Cardiac muscle cell (in vitro differentiated cells and primary cell): Measurements from ENCODE around the gene LMOD1. TPM values are rescaled to one million over a fixed set of nuclear protein-coding genes. Genes with fewer than 3 reads are reported as not detected.
A peak's percentile ranks its signal among the peaks of the same experiment; 100 is the strongest.

Experiments used
- DNase-seq, 2 donors: peaks; one replicate each; pipeline versions ENCODE4 v3.0.0 to v3.0.0-alpha.2; 2010 to 2017; ENCODE audit warnings: low read depth in 1 of 2, low spot score in 1 of 2
- H3K27ac ChIP-seq: fragments of 200-600 bp; sonication (generic); 2 replicates; pipeline ENCODE4 v1.5.1; 2016
- H3K27me3 ChIP-seq: fragments of 200-600 bp; sonication (generic); 2 replicates; pipeline ENCODE4 v1.6.0; 2016; ENCODE audit warnings: control low read depth
- H3K36me3 ChIP-seq: fragments of 200-600 bp; sonication (generic); 2 replicates; pipeline ENCODE4 v1.5.1; 2016; ENCODE audit warnings: control low read depth
- H3K4me1 ChIP-seq: fragments of 200-600 bp; sonication (generic); 2 replicates; pipeline ENCODE4 v1.8.1; 2017; ENCODE audit warnings: low read depth, mild to moderate bottlenecking, mixed run types
- H3K4me3 ChIP-seq: fragments of 200-600 bp; sonication (generic); 2 replicates; pipeline ENCODE4 v1.5.1; 2016; ENCODE audit warnings: mild to moderate bottlenecking
- H3K9me3 ChIP-seq: fragments of 200-600 bp; sonication (generic); 2 replicates; pipeline ENCODE4 v1.5.1; 2017; ENCODE audit warnings: low read depth, mild to moderate bottlenecking, control low read depth
- polyA plus RNA-seq: library from polyadenylated mRNA; unstranded; fragments of >200 nt; fragmentation: Nextera tagmentation; extraction: Ambion mirVana; gene quantifications from 2 replicates; pipeline ENCODE4 v1.2.1, GENCODE V29; 2016
- total RNA-seq: library from RNA; depleted of rRNA; stranded (reverse); fragments of >200 nt; gene quantifications from 2 replicates; pipeline ENCODE4 v1.2.3, GENCODE V29; 2016
- TF ChIP-seq, protein P1 (sequence below): IDR thresholded peaks from 2 replicates; pipeline ENCODE4 v1.5.1; 2012; ENCODE audit warnings: low read depth, mild to moderate bottlenecking, low read length

The LMOD1 gene
- total and polyA plus RNA-seq, 2 experiments from 2014 or later: 27.4 to 75.6 TPM

DNA sequence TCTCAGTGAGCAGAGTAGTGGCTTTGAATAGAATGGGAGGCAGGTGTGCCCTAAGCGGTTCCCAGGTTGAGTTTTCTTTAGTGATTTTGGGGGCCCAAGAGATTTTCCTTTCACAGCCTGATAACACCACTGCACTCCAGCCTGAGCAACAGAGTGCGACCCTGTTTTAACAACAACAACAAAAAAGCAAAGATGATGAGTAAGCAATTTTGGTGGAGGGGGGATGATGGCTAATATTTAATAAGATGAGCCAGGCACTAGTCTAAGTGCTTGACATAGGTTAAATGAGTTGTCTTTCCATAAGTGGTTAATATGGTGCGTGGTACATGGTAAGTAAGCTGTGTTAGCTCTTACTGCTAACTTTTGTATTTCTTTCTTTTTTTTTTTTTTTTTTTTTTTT, 38.1 kb upstream of the LMOD1 start:
- Histone ChIP-seq H3K36me3 (peaks cover 7% of the 10 kb centered on the region), H3K4me3 (no peak overlapping the region), H3K9me3 (no peaks in the 10 kb centered on the region), H3K4me1 (no peaks in the 10 kb centered on the region), H3K27ac (no peak overlapping the region), H3K27me3 (no peaks in the 10 kb centered on the region)
- no peak for DNase-seq
- TF ChIP-seq, protein P1, sequence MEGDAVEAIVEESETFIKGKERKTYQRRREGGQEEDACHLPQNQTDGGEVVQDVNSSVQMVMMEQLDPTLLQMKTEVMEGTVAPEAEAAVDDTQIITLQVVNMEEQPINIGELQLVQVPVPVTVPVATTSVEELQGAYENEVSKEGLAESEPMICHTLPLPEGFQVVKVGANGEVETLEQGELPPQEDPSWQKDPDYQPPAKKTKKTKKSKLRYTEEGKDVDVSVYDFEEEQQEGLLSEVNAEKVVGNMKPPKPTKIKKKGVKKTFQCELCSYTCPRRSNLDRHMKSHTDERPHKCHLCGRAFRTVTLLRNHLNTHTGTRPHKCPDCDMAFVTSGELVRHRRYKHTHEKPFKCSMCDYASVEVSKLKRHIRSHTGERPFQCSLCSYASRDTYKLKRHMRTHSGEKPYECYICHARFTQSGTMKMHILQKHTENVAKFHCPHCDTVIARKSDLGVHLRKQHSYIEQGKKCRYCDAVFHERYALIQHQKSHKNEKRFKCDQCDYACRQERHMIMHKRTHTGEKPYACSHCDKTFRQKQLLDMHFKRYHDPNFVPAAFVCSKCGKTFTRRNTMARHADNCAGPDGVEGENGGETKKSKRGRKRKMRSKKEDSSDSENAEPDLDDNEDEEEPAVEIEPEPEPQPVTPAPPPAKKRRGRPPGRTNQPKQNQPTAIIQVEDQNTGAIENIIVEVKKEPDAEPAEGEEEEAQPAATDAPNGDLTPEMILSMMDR: no peak

DNA sequence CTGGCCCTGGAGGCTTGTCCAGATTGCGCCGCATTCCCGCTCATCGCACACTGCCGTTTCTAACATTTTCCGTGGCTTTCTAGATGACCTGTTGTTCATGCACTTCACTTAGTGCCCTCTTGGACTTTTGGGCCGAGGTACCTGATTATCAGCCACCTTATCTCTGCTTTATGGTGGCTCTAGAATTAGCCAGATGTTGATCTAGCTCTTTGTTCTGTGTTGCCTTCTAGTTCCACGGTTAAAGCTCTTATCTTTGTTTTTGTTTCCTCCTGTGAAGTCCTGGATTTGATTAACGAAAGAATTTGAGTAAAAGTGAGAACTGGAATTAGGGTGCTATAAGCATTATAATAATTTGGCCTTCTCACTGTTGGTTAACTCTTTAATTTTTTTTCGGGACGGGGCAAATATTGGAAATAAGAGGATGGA, 37.0 kb upstream of the LMOD1 start:
- H3K27ac ChIP-seq: peak overlapping the region; percentile 87
- no peaks in the 10 kb centered on the region for H3K36me3 ChIP-seq
- no peaks in the 10 kb centered on the region for H3K27me3 ChIP-seq
- no peaks in the 10 kb centered on the region for H3K4me1 ChIP-seq
- TF ChIP-seq, protein P1: no peak
- peak overlapping the region; percentile 89 for H3K4me3 ChIP-seq
- H3K9me3 ChIP-seq: no peaks in the 10 kb centered on the region
- no peak for DNase-seq

DNA sequence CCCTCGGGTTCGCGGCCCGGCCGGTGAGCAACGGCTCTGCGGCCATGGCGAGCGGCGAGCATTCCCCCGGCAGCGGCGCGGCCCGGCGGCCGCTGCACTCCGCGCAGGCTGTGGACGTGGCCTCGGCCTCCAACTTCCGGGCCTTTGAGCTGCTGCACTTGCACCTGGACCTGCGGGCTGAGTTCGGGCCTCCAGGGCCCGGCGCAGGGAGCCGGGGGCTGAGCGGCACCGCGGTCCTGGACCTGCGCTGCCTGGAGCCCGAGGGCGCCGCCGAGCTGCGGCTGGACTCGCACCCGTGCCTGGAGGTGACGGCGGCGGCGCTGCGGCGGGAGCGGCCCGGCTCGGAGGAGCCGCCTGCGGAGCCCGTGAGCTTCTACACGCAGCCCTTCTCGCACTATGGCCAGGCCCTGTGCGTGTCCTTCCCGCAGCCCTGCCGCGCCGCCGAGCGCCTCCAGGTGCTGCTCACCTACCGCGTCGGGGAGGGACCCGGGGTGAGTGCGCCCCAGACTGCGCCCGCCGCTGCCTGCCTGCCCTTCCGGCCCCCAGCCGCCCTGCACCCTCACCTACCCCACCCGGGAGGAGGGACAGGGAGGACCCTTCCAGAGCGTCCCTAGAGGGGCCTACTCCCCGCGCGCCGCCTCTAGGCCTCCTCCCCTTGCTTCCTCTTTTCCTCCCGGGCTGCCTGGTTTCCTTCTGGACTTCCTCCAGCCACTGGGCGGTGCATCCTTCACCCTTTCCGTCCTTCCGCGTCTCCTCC, 36.5 kb upstream of the LMOD1 start, which contains the start of gene RNPEP:
RNPEP (plus strand) TSS at position 26 of the 757 bp plus-strand sequence; CDS start at position 45, 19 bp downstream.
- Histone ChIP-seq H3K4me1 (no peaks in the 10 kb centered on the region), H3K27ac (peak within 1 kb of the TSS; percentile 87), H3K4me3 (peak within 1 kb of the TSS; percentile 89), H3K9me3 (no peaks in the 10 kb centered on the region), H3K36me3 (no peaks in the 10 kb centered on the region), H3K27me3 (no peaks in the 10 kb centered on the region)
- peak; percentile 69 to 83 for DNase-seq
- TF ChIP-seq, protein P1: peak; percentile 24

DNA sequence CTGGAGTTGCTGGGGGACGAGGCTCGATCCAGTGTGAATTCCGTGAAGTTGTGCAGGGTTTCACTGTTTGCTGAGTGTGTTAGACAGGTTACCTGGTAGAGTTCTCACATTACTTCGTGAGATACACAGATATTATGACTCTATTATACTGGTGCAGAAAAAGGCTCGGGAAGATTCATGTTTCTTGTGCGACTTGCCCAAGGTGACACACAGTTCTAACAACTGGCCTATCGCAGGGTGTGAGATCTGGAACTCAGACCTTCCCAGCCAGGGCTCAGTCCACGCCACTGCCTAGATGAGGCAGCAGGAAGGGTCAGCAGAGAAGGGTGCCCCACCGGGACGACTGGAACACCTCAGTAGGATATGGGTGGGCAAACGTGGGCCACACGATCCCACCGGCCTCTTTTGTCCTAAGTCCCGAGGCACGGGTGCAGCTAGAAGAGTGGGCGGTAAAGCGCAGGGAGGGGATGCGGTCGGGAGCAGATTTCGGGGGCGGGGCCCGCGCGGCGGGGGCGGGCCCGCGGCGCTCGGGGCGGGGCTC, 35.8 kb upstream of the LMOD1 start:
- H3K27ac ChIP-seq: peak overlapping the region; percentile 87
- H3K27me3 ChIP-seq: no peaks in the 10 kb centered on the region
- TF ChIP-seq, protein P1: no peak
- peak; percentile 5 to 81 for DNase-seq
- H3K4me1 ChIP-seq: no peaks in the 10 kb centered on the region
- peak overlapping the region; percentile 89 for H3K4me3 ChIP-seq
- no peaks in the 10 kb centered on the region for H3K36me3 ChIP-seq
- H3K9me3 ChIP-seq: no peaks in the 10 kb centered on the region

DNA sequence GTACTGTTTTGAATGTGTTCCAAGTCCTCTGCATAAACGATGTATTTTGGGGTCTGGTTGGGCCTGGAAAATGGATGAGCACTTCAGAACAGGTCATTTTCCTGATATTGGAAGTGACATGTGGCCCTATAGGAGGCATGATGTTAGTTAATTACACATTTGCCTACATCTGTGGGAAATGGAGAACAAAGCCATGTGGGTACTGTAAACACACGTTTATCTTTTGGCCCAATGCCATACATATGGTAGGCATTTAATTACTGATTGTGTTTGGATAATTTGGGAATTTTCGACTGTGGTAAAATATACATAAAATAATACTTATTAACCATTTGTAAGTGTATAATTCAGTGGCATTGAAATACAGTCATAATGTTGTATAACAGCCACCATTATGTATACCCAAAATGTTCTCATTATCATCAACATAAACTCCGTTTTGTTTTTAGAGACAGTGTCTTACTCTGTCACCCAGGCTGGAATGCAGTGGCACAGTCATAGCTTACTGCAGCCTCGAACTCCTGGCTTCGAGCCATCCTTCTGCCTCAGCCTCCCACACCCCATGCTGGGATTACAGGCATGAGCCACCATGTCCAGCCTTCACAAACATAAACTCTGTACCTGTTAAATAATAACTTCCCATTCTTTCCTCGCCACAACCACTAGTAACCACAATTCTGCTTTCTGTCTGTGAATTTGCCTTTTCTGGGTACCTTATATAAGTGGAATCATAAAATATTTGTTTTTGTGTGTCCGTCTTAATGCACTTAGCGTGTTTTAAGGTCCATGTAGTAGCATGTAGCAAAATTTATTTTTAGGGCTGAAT, 24.2 kb upstream of the LMOD1 start:
- Histone ChIP-seq H3K9me3 (no peaks in the 10 kb centered on the region), H3K4me3 (no peak overlapping the region), H3K36me3 (peaks cover 38% of the 10 kb centered on the region), H3K27me3 (no peaks in the 10 kb centered on the region), H3K27ac (peak overlapping the region; percentile 42), H3K4me1 (no peaks in the 10 kb centered on the region)
- TF ChIP-seq, protein P1: no peak
- DNase-seq: peak in 1 of 2 donors; percentile 10
